ENCODE results near the gene GGCX. TPM values are rescaled to one million over a fixed set of nuclear protein-coding genes. Genes with fewer than 3 reads are reported as not detected.

The GGCX gene
- total and polyA plus RNA-seq, 2 of the 13 experiments (the other 11 are each of a cell fraction or from before 2014, with no cell fraction given) = 72.5 to 103 TPM

DNA sequence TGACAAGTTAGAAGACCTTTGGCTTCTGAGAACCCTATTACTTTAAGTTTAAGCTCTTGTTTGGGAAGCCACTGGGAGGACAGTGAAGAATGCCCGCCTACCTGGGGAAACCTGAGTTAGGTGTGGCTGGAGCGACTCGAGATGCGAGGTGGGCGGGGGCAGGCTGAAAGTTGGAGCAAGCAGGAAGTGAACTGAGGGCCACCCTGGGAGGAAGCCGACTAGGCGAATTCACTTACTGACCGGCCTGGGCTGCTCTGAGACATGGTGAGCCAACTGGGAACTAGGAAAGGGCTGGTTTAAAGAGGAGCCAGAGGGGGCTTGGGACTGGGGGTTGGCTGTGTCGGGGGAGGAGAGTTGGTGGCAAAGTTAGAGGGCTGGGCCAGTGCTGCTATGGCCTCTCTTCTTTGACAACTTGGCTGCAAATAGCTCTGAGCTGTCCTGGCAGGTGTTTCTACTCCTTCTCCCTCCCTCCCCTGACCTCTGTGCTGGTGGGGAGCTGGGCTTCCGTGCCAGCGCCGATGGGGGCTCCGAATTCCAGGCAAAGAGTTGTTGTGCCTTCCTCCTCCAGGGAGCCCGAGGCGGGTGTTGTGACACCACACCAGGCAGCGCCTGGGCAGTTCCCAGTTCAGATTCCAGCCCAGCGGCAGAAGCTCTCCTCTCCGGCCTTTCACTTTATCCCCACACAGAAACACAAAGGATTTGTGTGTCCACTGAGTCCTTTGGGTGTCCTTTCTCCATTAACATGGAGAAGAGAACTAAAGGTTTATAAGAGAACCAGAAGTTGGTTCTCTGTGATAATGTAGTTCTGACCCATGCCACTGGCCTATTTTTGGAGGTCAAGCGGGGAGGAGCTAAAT, 16.3 kb upstream of the GGCX start, which contains the start of gene VAMP8 (continued):
- TF ChIP-seq, protein P1, sequence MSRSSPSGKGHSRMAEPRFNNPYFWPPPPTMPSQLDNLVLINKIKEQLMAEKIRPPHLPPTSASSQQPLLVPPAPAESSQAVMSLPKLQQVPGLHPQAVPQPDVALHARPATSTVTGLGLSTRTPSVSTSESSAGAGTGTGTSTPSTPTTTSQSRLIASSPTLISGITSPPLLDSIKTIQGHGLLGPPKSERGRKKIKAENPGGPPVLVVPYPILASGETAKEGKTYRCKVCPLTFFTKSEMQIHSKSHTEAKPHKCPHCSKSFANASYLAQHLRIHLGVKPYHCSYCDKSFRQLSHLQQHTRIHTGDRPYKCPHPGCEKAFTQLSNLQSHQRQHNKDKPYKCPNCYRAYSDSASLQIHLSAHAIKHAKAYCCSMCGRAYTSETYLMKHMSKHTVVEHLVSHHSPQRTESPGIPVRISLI (CRISPR knock-in tag; IDR thresholded peaks at IDR 0.05; ENCODE audit: borderline replicate concordance) = no peak
- TF ChIP-seq REXO4 (CRISPR knock-in tag; IDR thresholded peaks at IDR 0.05; ENCODE audit: borderline replicate concordance) (no peak), SMAD9 (CRISPR knock-in tag; IDR thresholded peaks at IDR 0.05) (no peak), ZNF773 (CRISPR knock-in tag; IDR thresholded peaks at IDR 0.05; ENCODE audit: borderline replicate concordance) (no peak)
- TF ChIP-seq, protein P2, sequence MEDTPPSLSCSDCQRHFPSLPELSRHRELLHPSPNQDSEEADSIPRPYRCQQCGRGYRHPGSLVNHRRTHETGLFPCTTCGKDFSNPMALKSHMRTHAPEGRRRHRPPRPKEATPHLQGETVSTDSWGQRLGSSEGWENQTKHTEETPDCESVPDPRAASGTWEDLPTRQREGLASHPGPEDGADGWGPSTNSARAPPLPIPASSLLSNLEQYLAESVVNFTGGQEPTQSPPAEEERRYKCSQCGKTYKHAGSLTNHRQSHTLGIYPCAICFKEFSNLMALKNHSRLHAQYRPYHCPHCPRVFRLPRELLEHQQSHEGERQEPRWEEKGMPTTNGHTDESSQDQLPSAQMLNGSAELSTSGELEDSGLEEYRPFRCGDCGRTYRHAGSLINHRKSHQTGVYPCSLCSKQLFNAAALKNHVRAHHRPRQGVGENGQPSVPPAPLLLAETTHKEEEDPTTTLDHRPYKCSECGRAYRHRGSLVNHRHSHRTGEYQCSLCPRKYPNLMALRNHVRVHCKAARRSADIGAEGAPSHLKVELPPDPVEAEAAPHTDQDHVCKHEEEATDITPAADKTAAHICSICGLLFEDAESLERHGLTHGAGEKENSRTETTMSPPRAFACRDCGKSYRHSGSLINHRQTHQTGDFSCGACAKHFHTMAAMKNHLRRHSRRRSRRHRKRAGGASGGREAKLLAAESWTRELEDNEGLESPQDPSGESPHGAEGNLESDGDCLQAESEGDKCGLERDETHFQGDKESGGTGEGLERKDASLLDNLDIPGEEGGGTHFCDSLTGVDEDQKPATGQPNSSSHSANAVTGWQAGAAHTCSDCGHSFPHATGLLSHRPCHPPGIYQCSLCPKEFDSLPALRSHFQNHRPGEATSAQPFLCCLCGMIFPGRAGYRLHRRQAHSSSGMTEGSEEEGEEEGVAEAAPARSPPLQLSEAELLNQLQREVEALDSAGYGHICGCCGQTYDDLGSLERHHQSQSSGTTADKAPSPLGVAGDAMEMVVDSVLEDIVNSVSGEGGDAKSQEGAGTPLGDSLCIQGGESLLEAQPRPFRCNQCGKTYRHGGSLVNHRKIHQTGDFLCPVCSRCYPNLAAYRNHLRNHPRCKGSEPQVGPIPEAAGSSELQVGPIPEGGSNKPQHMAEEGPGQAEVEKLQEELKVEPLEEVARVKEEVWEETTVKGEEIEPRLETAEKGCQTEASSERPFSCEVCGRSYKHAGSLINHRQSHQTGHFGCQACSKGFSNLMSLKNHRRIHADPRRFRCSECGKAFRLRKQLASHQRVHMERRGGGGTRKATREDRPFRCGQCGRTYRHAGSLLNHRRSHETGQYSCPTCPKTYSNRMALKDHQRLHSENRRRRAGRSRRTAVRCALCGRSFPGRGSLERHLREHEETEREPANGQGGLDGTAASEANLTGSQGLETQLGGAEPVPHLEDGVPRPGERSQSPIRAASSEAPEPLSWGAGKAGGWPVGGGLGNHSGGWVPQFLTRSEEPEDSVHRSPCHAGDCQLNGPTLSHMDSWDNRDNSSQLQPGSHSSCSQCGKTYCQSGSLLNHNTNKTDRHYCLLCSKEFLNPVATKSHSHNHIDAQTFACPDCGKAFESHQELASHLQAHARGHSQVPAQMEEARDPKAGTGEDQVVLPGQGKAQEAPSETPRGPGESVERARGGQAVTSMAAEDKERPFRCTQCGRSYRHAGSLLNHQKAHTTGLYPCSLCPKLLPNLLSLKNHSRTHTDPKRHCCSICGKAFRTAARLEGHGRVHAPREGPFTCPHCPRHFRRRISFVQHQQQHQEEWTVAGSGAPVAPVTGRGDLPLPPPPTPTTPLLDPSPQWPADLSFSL (CRISPR knock-in tag; IDR thresholded peaks at IDR 0.05) = peak; percentile 73; the same call in 1 of the 2 replicates

Measured in HepG2 (cell line).